ENCODE data around the gene RASA3.

DNA sequence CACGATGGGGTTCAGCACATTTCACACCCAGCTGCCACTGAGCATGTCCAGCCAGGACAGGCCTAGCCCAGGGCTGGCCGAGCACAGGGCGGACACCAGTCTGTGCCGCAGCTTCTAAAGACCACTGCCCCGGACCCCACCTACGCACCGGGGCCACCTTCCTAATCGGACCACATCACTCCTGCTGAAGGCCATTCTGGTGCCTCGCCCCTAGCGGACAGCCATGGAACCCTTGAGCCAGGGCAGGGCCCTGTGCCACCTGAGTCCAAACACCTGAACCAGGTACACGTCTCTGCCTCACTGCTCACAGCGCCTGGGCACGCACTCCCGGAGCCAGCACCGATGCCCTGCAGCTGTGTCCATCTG, 150.1 kb downstream of the RASA3 start:
- no peak for TF ChIP-seq CTCF (IDR thresholded peaks at IDR 0.05; ENCODE audit: insufficient read depth, low read length)
- TF ChIP-seq POLR2AphosphoS5 (IDR thresholded peaks at IDR 0.05; ENCODE audit: low read depth): no peak
- TF ChIP-seq, protein P1, sequence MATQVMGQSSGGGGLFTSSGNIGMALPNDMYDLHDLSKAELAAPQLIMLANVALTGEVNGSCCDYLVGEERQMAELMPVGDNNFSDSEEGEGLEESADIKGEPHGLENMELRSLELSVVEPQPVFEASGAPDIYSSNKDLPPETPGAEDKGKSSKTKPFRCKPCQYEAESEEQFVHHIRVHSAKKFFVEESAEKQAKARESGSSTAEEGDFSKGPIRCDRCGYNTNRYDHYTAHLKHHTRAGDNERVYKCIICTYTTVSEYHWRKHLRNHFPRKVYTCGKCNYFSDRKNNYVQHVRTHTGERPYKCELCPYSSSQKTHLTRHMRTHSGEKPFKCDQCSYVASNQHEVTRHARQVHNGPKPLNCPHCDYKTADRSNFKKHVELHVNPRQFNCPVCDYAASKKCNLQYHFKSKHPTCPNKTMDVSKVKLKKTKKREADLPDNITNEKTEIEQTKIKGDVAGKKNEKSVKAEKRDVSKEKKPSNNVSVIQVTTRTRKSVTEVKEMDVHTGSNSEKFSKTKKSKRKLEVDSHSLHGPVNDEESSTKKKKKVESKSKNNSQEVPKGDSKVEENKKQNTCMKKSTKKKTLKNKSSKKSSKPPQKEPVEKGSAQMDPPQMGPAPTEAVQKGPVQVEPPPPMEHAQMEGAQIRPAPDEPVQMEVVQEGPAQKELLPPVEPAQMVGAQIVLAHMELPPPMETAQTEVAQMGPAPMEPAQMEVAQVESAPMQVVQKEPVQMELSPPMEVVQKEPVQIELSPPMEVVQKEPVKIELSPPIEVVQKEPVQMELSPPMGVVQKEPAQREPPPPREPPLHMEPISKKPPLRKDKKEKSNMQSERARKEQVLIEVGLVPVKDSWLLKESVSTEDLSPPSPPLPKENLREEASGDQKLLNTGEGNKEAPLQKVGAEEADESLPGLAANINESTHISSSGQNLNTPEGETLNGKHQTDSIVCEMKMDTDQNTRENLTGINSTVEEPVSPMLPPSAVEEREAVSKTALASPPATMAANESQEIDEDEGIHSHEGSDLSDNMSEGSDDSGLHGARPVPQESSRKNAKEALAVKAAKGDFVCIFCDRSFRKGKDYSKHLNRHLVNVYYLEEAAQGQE (IDR thresholded peaks at IDR 0.05; ENCODE audit: insufficient replicate concordance, low read depth): no peak
